ENCODE data around the gene LZTFL1.
A peak's percentile ranks its signal among the peaks of the same experiment; 100 is the strongest.

Gene LZTFL1, protein sequence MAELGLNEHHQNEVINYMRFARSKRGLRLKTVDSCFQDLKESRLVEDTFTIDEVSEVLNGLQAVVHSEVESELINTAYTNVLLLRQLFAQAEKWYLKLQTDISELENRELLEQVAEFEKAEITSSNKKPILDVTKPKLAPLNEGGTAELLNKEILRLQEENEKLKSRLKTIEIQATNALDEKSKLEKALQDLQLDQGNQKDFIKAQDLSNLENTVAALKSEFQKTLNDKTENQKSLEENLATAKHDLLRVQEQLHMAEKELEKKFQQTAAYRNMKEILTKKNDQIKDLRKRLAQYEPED

DNA sequence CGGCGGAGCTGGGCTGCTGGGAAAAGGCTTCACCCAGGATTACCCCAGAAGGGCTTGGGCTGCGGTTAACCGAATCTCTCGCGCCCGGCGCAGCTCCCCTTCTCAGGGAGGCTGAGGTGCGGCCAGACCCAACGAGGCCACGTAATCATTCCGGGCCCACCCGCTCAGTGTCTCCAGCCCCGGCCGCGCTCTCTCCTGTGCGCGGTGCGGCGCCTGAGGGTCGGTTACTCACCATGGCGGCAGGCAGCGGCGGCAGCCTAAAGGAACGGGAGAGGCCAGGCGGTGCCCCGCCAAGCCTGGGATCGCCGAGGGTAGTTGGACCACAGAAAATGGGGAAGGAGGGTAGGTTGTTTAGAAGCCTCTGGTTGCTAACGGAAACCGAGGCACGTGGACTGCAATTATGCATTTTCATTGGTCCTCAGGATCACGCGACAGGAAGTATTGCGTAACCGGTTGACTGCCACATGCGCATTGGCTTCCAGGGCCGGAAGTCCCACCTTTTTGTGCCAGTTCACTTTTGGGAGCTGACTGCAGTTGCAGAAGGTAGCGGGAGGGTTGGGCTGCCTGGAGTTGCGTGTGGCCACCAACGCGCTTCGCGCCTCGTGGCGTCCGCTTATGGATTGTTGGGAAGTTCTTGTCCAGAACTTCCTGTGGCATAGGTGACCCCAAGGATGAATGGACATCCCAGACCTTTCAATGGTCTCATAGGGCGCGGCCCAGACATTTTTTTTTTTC, at the start of gene LZTFL1:
Gene LZTFL1 (minus strand): TSS at position 363 of the 735 bp plus-strand sequence. CDS start 128 bp downstream, at position 235.
- peak; percentile 90 for DNase-seq (ENCODE audit: low spot score)

DNA sequence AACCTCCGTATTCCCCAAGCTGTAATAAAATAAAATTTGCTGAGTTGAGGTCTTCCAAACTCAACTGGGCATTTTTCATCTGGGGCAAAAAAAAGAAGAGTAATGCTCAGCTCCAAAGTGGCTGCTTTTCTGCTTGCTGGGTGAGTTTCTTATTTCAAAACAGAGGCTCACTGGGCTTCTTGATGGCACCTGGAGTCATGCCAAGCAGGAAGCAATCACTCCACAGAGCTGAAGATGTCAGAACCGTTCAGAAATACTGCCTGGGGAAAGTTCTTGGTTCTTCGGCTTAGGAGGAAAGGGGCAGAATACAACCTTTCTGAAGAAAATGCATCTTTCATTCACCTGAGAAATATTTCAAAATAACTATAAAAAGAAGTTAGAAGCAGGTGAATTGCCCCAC, 48.5 kb upstream of the LZTFL1 start:
- DNase-seq (ENCODE audit: low spot score): no peak

DNA sequence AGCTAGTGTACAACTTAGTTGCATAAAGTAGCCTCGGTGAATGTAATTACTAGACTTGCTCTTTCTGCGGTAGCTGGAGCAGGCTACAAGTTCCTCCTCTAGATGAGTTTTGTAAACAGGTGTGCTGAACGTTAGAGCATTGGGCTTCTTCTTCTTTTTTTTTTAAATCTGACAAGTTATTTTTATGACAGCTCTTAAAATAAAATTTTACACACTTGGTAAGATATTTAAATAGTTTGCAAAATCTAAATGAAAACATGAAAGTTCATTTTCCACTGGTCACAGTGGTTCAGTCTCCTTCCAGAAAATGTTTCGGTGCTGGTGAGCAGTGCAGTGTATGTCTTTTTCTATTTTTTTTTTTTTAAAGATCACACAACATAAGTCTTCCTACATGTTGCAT, 47.4 kb upstream of the LZTFL1 start:
- no peak for DNase-seq (ENCODE audit: low spot score)

DNA sequence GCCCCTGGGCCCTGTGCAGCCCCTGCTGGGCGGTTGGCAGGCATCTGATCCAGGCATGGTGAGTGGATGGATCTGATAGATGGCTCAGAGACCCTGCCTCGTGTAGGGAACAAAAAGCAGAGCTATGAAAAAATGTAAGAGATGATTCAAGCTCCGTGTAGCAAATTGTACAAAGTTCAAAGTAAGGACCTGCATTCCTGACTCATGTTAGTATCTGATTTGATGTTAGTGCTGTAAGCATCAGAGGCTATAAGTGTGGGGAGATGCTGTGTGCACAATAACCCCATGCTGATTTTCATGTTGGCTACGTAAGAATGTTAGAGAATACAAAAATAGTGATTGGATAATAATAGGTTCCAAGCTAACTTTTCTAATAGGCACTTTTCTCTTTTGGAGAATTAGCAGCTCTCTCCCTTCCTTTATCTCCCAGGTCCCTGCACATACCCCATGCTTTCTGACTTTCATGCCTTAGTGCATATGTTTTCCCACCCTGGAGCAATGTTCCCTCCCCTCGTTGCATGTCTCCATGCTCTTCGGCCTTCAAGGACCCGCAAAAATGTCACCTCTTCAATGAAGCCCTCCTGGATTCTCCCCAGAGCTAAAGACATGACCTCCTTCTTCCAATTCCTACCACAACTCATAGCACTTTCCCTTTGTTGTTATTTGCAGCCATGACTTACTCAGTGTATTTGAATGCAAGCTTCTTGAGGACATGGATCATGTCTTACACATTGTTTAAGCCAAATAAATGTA, 46.0 kb upstream of the LZTFL1 start:
- no peak for DNase-seq (ENCODE audit: low spot score)

DNA sequence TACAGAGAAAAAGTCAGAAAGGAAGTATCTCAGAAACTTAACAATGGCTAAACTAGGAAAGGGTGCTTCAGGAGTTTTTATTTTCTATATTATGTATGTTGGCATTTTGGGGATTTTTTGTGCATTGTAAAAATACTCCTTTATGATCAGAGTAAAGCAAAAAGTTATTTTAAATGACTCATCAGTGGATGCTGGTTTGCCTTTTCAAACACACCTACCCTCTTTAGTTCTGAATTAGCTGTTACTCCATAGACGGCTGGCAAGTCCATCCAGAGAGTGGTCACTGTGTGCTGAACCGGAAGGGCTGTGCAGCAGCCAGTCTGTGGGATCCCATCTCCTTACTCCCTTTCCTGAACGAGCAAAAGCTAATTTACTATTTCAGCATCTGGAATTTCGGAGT, 45.4 kb upstream of the LZTFL1 start:
- DNase-seq (ENCODE audit: low spot score): no peak

DNA sequence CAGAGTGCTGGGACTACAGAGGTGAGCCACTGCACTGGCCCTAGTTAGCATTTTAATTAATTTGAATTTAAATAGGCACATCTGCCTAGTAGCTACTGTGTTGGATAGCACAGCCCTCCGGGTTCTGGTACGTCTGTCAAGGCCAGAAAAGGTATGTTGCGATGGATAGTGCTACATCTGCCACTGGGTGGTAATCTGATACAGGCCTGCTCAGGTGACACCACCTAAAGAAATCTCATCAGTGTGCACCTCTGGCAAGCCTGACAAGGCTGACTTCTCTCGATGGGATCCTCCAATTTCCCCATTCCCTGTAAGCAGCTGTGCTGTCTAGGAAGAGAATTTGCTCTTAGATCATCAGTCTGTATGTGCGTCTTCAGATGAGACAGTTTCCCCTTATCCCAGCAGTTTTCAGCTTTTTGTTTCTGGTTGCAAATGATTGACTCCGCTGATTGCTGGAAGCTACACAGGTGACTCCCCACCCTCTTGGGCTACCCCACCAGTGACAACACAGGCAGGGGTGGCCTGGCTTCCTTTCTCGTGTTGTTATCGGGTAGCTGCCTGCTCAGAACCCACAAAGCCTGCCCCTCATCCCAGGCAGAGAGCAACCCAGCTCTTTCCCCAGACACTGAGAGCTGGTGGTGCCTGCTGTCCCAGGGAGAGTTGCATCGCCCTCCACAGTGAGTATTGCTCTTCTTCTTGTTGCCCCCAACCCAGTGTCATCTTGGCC, 44.2 kb upstream of the LZTFL1 start, which contains the start of gene CCR9:
Gene CCR9 (plus strand): TSS at position 565 of the 727 bp plus-strand sequence. CDS start 8,391 bp downstream, outside the sequence.
- no peak for DNase-seq (ENCODE audit: low spot score)

DNA sequence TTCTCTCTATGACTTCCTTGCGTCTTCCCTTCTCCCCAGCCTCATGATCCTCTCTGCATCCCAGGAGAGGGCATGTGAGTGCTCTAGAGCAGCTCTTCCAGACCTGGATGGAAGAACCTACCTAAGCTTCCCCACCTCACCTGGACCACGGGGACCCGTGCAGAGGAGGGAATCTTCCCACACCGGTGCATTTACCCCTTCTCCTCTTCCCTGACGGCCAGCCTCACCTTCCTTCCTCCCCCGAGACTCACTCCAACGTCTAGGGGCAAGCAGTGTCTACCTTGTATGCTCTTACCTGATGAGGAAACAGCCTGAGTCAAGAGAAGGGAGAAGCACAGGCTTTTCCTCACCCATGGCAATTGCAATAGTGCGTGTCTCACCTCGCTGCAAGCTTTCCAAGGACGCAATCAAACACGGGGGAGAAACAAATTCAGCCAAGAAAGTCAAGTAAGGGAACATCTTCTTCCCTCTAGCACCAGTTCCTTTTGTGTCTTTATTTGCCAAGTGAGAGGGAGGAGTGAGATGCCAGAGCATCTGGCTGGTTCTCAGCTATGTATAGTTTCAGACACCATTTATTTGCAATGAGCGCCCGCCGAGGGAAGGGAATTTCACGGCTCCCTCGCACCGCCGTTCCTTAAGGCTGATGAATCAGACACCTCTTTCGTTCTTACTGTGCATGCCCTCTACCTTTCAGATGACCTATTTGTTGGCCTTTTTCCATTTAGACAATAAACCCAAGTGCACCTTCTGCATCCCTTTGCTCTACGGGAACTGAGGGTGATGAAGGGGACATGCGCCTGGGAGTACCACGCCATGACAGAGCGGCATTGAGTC, 42.7 kb upstream of the LZTFL1 start:
- no peak for DNase-seq (ENCODE audit: low spot score)

DNA sequence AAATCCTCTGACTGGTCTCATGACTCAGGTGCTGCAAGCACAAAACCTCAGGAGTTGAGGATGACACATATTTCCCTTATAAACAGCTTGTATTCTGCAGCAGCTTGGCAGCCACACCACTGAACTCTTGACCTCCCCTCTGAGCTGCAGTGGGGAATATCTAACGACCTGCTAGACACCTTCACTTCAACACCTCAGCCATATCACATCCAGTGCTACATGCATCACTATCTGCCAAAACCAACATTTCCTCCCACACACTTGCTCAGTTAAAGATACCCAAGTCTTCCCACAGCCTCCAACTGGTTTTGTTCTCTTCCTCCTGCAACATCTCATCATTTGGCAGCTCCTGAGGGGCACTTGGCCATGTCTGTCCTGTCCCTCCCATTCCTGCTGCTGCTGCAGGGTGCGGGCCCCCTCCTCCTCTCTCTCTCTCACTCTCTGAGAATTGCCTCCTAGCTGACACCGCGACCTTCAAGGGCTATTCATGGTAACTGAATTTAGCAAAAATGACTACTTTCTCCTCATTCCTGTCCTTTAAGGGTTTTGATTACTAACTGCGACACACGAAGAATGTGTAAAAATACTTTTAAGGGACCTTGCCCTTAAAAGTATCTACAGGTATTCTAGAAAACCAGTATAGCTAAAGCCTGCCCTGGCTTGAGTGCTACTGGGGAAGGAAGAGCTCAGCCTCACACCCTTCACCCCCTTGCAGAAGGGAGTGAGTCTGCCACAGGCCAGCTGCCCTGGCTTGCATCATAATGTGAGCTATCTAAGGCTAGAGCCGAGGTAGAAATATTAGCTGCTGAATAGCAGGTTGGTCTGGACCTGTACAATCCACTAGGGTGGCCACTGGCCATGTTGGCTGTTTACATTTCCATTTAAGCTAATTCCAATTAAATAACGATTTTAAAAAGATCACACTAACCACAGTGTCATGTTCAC, 39.4 kb upstream of the LZTFL1 start:
- no peak for DNase-seq (ENCODE audit: low spot score)

DNA sequence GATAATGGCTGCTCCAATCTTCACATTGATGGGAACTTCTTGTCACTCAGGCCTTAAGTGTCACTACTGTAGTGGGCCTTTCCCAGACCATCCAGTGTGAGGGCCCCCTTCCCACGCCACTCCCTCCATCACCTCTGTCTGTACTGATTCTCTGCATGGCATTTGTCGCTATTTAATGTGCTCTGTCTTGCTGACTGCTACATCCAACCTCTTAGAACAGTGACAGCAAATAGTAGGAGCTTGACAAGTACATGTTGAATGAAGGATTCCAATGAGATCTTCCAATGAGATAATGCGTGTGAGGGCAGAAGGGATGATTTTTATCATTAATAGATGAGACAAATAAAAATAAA, 38.8 kb upstream of the LZTFL1 start:
- no peak for DNase-seq (ENCODE audit: low spot score)

DNA sequence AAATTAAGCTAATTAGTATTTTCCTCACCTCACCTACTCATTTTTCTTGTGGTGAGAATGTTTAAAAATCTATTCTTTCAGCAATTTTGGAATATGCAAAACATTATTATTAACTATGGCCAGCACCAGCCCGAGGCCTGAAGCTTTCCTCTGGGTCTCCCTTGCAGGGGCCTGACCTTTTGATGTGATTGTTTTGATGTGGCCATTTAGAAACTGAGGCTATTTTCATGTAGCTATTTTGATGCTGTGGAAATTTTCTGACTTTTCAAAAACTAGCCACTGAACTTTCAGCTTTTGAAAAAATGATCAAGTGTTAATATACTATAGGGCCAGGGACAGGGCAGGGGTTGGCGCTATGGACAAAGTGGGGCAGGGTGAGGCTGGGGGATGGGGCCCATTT, 36.2 kb upstream of the LZTFL1 start:
- no peak for DNase-seq (ENCODE audit: low spot score)

DNA sequence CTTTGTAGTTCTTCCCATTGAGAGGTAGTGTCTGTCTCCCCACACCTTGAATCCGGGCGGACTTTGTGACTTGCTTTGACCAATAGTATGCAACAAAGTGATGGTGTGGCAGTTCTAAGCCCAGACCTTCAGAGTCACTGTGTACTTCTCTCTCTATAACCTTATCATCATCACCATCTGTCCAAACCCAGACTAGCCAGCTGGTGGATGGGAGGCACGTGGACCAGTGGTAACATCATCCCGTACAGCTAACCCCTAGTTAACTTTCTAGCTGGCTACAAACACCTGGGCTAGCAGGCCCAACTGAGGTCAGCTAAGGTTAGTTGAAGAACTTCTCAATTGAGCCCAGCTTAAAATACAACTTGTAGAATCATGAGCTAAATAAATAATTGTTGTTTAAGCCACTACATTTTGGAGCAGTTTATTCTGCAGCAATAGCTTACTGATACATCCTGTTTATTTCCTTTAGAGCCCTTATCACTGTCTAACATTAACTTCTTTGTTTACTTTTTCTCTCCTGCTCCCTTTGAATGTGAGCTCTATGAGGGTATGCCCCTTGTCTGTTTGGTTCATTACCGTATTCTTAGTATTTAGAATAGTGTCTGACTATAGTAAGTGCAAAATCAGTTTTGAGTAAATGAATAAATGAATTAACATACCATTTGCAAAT, 32.9 kb upstream of the LZTFL1 start:
- DNase-seq (ENCODE audit: low spot score): no peak

DNA sequence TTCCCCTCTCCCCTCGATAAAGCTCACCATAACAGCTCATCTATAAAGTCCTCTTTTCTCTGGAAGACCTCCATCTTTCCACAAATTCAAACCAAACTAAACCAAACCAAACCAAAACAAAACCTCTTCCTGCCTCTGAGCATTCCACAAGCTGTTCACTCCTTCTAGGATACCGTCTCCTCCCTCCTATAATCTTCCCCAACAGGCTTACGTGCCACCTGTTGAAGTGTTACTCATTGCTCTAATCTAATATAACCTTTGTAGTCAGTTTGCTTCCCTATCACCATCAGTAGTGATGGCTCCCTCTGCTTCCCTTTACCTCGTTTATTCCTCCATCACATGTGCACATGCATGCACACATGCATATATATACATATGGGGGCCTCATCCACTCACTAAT, 31.7 kb upstream of the LZTFL1 start:
- DNase-seq (ENCODE audit: low spot score): no peak

DNA sequence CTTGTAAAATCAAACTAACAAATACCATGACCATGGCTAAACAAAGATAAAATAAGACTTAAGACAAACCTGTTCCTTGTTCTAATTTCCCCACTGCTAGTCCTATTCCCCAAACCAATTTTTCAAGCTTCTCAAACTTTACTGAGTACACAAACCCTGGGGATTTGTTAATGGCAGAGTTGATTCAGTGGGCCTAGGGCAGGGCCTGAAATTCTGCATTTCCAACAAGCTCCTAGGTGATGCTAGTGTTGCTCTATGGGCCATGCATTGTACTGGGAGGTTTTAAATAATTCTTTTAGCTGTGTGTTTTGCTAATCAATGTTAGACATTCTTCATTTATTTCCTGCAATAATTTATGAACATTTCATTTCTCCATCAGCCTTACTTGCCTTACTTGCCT, 31.1 kb upstream of the LZTFL1 start:
- DNase-seq (ENCODE audit: low spot score): no peak

DNA sequence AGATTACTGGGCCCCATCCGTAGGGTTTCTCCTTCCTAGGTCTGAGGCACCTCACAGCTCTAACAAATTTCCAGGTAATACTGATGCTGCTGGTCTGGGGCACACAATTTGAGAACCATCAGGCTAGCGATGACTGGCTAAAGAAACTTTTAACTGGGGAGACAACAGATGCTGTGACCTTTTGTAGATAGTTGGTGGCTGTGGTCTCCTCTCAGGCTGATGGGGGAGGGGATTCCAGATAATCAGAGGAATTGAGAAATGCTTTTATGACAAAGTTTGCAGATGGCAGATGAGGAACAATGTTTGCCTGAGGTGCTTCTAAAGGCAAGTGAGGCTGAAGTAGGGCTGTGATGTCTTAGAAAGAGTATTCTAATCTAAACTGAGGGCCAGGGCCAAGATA, 30.6 kb upstream of the LZTFL1 start:
- no peak for DNase-seq (ENCODE audit: low spot score)

DNA sequence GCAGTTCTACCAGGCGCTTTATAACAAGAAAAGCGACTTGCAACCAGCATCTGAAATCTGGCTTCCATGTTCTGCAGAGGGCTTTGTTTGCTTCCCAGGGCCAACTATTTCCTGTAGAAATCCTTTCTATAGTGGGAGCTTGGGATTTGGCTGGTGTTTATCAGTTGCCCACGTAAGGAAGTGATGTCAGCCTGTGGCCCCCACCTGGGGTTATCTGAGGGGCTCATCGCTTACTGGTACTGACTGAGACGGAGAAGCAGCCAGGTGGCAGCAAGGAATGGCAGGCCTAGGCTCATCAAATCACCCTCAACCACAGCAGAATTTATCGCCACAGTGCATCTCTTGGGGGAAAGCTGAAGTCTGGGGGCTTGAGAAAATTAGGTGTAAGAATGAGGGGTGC, 29.9 kb upstream of the LZTFL1 start:
- DNase-seq (ENCODE audit: low spot score): no peak

DNA sequence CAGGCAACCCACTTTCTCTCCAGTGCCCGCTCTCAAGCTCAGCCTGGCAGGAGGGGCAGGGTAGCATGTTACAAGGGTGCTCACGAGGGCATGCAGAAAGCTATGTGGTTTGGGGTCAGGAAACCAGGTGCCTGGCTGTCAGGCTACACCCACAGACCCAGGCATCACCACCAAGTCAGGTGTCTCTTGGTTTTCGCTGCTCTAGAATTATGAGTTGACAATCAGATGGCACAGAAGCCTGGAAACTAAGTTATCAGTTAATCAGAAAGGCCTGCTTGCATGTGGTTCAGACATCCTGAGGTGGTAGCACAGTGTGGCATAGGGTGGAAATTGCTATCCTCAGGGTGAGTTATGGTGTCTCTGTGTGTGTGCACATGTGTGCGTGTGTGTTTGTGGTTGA, 28.2 kb upstream of the LZTFL1 start:
- DNase-seq (ENCODE audit: low spot score): no peak

DNA sequence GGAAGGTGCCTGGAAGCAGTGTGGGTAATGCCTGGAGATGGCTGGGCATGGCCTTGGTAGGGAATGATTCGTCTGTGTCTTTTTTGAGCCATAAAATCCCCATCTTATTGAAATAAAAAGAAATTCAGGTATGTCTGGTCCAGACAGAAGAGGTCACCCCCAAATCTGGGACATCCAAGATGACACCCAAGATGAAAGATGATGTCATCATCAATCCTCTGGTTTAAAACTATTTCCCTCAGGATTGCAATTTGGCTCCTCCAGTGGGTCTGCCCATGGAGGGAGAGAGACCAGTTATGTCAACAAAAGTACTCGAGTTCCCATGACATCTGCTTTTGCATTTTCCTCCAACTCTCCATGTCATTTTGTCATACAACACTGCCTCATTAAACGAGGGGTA, 27.7 kb upstream of the LZTFL1 start:
- no peak for DNase-seq (ENCODE audit: low spot score)

DNA sequence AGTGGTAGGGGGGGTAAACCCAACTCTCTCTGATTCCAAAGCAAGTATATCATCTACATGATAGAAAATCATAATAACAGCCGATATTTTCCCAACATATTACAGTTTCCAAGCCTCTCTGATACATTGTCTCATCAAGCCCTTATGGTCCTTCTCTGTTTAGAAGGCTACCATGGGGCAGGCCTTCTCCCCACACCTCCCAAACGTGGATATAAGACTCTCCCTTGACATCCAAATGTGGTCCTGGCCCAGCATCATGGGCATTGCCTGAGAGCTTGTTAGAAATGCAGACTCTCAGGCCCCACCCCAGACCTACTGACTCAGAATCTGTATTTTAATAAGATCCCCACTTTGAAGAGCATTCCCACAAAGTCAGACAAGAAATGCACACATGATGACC, 26.7 kb upstream of the LZTFL1 start:
- DNase-seq (ENCODE audit: low spot score): no peak

DNA sequence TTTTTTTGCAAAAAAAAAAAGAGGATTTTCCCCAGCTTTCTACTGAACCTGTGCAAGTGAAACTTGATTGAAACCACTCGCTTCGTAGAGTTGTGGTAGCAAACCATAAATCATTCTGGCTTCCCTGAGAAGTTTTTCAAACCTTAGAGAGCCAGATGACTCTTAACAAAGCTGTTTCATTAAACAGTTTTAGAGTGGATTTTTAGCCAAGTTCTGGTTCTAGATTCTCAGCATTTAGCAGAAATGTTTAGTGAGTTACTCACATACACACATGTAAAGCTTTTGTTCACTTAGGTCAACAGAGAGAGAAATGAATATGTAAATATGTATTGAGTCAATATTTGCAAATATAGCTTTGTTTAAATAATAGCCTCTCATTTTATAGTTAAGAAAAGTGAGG, 26.3 kb upstream of the LZTFL1 start:
- no peak for DNase-seq (ENCODE audit: low spot score)

DNA sequence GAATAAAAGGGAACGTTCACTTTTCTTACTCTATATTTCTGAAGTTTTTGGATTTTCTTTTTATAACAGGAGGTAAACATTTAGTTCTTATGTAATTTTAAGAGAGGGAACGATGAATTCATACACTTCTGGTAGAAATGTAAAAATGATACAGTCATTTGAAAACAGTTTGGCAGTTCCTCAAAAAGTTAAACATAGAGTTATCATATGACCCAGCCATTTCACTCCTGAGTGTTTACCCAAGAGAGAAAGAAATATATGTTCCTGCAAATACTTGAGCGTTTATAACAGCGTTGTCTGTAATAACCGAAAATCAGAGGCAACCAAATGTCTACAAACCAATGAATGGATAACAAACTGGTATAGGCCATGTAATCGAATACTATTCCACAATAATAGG, 23.6 kb upstream of the LZTFL1 start:
- no peak for DNase-seq (ENCODE audit: low spot score)

Data from HuH-7 (cell line).